Transverse colon (tissue), 3 donors: ENCODE data around the gene IKZF3.

Experiments used
- CTCF ChIP-seq, 5 experiments: fragments of 200-600 bp in 3 of 5; fragments of 450-650 bp in 2 of 5; sonication (generic) in 3 of 5; IDR thresholded peaks; 1 replicate in 2 of 5; 2 replicates in 3 of 5; pipeline ENCODE4 v1.5.1; 2016 to 2017; ENCODE audit warnings: antibody characterized with exemption in 5 of 5, inconsistent platforms in 3 of 5, mild to moderate bottlenecking in 2 of 5, moderate library complexity in 1 of 5
- POLR2A ChIP-seq: fragments of 450-650 bp; IDR thresholded peaks from one replicate; pipeline ENCODE4 v1.6.1; 2016; ENCODE audit warnings: antibody characterized with exemption, mild to moderate bottlenecking, moderate library complexity

- TF ChIP-seq POLR2A, result no peak
- TF ChIP-seq CTCF (IDR thresholded peaks at IDR 0.05), result no peak
These were observed 90.1 kb downstream of the IKZF3 start for GRCh38 chr17:39774047-39774446.
